Transverse colon (tissue), 4 donors: ENCODE data around the gene RNF44. TPM values are rescaled to one million over a fixed set of nuclear protein-coding genes. Genes with fewer than 3 reads are reported as not detected.

Source experiments
- DNase-seq: peaks from one replicate; pipeline ENCODE4 v3.0.0-alpha.2; 2019
- H3K27ac ChIP-seq, 4 donors: fragments of 200-600 bp; sonication (generic); 2 replicates each; pipeline ENCODE4 v1.5.1; 2016 to 2018; ENCODE audit warnings: inconsistent platforms in 4 of 4
- H3K27me3 ChIP-seq: fragments of 200-600 bp; sonication (generic); 2 replicates; pipeline ENCODE4 v1.5.1; 2017; ENCODE audit warnings: inconsistent platforms
- H3K36me3 ChIP-seq, 4 donors: fragments of 200-600 bp; sonication (generic); 2 replicates each; pipeline ENCODE4 v1.5.1; 2017 to 2019; ENCODE audit warnings: inconsistent platforms in 4 of 4
- H3K4me1 ChIP-seq, 4 donors: fragments of 200-600 bp; sonication (generic); 2 replicates each; pipeline ENCODE4 v1.5.1; 2017 to 2020; ENCODE audit warnings: inconsistent platforms in 4 of 4
- H3K4me3 ChIP-seq, 4 donors: fragments of 200-600 bp; sonication (generic); 1 replicate in 1 of 4; 2 replicates in 3 of 4; pipeline versions ENCODE4 v1.5.1 to v1.6.1; 2017 to 2019; ENCODE audit warnings: inconsistent platforms in 4 of 4
- H3K9me3 ChIP-seq, 2 donors: fragments of 200-600 bp; sonication (generic); 2 replicates each; pipeline ENCODE4 v1.5.1; 2017 to 2019; ENCODE audit warnings: inconsistent platforms in 2 of 2
- EP300 ChIP-seq: sonication (generic); formaldehyde crosslinking; IDR thresholded peaks from one replicate; pipeline ENCODE4 v1.6.1; 2017; ENCODE audit warnings: antibody characterized with exemption, low read depth
- POLR2A ChIP-seq: fragments of 450-650 bp; IDR thresholded peaks from one replicate; pipeline ENCODE4 v1.6.1; 2016; ENCODE audit warnings: antibody characterized with exemption, mild to moderate bottlenecking, moderate library complexity
- POLR2AphosphoS5 ChIP-seq, 3 donors: sonication (generic); formaldehyde crosslinking; IDR thresholded peaks; one replicate each; pipeline ENCODE4 v1.6.1; 2016; ENCODE audit warnings: antibody characterized with exemption in 3 of 3
- WGBS, 2 donors: methylation state at CpG; one replicate each; pipeline ENCODE4 v1.1.5; 2018; ENCODE audit warnings: low coverage in 1 of 2; 5-methylcytosine and 5-hydroxymethylcytosine counted together
- in situ Hi-C, 4 donors: fragments of 200-750 bp; cut with MboI; loops; one replicate each; pipeline versions ENCODE4 v1.15.0 to v1.15.1; 2017; ENCODE audit warnings: low sequenced_read_pairs in 3 of 4, low pct_ligation_motif_present in 1 of 4, low pct_unique_long_range_greater_than_20kb in 1 of 4
- intact Hi-C: fragments of 100-400 bp; cut with DNase I; formaldehyde crosslinking; loops from one replicate; pipeline ENCODE4 v1.15.1; 2023; ENCODE audit warnings: low total_unique reads
- total RNA-seq, 4 donors: library from RNA; depleted of rRNA; stranded (reverse); fragments of >200 nt; gene quantifications; one replicate each; pipeline ENCODE4 v1.1.0, GENCODE V29; 2016
- TF ChIP-seq, protein P1 (sequence below), 5 experiments: fragments of 200-600 bp in 3 of 5; fragments of 450-650 bp in 2 of 5; sonication (generic) in 3 of 5; IDR thresholded peaks; 1 replicate in 2 of 5; 2 replicates in 3 of 5; pipeline ENCODE4 v1.5.1; 2016 to 2017; ENCODE audit warnings: antibody characterized with exemption in 5 of 5, inconsistent platforms in 3 of 5, mild to moderate bottlenecking in 2 of 5, moderate library complexity in 1 of 5

RNF44 gene
- total RNA-seq, 4 donors from 2014 or later: 43.8 to 65.6 (median 54.8) TPM

DNA sequence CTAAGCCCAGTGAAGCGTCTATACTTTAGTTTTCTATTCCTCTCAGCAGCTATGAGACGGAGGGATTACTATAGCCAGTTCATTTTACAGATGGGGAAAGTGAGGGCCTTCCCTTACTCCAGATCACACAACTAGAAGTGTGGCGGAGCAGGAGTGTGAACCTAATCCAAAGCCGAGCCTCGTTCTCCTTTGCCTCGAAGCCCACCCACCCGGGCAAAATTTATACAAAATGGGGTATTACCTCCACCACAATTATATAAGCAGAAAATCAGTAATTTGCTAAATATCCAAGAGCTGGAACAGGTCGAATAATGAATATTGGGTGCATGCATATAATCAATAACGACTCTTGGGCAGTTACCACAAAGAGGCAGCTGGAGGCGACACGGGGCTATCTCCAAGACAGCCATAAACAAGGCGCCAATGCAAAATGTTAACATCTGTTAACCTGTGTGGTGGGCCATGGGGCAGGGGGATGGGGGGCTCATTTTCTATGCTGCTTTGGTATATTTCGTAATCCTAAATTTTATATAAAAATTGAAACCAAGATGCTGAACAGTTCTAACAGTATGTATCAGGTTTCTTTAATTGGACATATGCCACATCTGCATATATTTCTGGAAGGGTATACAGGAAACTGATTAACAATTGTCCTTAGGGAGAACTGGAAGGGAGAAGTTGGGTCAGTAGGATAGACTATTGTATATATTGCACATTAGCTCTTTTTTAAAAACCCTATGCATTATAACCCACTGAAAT is 1.2 kb upstream of the RNF44 start:
- no peaks in the 10 kb centered on the region for H3K9me3 ChIP-seq
- H3K27ac ChIP-seq: peak overlapping the region; percentile 89 to 99 (median 98)
- no peaks in the 10 kb centered on the region for H3K36me3 ChIP-seq
- H3K27me3 ChIP-seq: no peaks in the 10 kb centered on the region
- peaks cover 27 to 51% (median 46%) of the 10 kb centered on the region in 4 donors for H3K4me1 ChIP-seq
- in situ Hi-C loops (loop anchor here in 1 of 4 donors (5.0 kb wide), 1 partner anchor 91 kb away; the partner anchor contains the start of gene FAF2), intact Hi-C loops (no loop called here)
- no peak for TF ChIP-seq POLR2AphosphoS5 (IDR thresholded peaks at IDR 0.05)
- TF ChIP-seq POLR2A: no peak
- TF ChIP-seq, protein P1, sequence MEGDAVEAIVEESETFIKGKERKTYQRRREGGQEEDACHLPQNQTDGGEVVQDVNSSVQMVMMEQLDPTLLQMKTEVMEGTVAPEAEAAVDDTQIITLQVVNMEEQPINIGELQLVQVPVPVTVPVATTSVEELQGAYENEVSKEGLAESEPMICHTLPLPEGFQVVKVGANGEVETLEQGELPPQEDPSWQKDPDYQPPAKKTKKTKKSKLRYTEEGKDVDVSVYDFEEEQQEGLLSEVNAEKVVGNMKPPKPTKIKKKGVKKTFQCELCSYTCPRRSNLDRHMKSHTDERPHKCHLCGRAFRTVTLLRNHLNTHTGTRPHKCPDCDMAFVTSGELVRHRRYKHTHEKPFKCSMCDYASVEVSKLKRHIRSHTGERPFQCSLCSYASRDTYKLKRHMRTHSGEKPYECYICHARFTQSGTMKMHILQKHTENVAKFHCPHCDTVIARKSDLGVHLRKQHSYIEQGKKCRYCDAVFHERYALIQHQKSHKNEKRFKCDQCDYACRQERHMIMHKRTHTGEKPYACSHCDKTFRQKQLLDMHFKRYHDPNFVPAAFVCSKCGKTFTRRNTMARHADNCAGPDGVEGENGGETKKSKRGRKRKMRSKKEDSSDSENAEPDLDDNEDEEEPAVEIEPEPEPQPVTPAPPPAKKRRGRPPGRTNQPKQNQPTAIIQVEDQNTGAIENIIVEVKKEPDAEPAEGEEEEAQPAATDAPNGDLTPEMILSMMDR (IDR thresholded peaks at IDR 0.05): peak in 1 of 5 experiments; percentile 14
- no peak for TF ChIP-seq EP300
- WGBS, 2 donors: 20% methylated on average over 2 to 13 of the region's 13 CpGs
- peak overlapping the region in 3 of 4 donors; percentile 6 to 93 (median 91) for H3K4me3 ChIP-seq
- no peak for DNase-seq

DNA sequence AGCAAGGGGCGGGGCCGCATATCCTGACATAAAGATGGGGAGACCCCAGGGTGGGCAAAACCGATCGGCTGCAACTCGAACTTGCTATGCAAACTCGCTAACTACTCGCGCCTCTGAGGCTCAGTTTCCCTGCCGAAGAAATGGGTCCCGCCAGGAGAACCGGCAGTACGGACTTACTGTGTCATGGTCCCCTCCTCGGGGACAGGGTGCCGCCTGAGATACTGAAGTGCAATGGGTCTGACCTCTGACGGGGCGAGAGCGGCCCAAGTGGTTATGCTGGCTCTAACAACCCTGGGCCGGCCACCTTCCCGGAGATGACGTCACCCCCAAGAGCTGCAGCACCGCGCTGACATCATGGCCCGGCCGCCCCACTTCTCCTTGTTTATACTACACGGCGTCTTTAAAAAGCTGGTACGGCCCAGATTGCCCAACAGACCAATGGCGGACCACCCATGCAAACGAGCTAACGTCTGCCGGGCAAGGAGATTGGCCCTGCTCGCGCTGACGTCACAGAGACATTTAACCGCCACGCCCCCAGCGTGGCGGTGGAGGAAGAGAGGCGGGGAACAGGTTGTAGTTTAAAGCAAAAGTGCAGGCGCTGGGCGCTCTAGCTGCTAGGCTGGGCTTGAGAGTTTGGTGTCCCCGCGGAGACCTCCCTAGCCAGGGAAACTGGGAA is 490 bp upstream of the RNF44 start:
- no peaks in the 10 kb centered on the region for H3K36me3 ChIP-seq

DNA sequence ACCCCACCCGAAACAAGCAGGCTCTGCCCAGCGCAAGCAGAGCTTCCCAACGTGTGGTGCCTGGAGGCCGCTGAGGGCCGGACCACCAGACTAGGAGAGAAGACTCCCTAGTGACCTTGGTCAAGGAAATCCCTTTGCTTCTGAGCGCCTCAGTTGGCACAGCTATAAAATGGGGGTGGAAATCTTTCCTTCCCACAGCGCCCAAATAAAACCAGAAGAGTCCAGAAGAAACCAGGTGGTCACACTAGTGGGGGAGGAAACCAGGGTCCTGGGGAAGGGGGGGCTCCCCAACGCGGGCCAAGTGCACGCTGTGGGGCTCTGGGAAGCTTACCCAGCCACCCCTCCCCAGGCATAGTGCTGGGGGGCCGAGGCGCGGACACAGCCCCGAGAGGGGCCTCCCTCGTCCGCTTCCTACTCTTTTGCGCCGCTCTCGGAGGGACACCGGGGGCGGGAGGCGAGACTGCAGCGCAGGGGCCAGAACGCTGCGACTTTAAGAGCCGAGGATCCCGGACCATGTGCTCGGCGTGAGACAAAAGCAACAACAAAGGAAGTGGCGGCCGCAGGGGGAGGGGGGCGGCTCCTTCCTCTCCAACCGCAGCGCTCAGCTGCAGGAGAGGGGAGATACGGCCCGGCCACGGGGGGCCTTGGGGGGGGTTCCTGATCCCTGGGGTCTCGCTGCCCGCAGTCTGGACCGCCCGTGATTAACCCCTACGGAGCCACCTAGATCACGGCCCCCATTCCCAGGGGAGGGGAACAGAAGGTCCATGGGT is 885 bp downstream of the RNF44 start:
- peaks cover 0 to 1% (median 0%) of the 10 kb centered on the region in 4 donors for H3K36me3 ChIP-seq
- H3K27ac ChIP-seq: peak overlapping the region; percentile 89 to 99 (median 98)
- 2% methylated on average over 38 of the region's 43 CpGs; no CpG with 5 or more reads in 1 of the 2 donors for WGBS, 2 donors
- peak; percentile 85 for DNase-seq
- H3K4me1 ChIP-seq: peaks cover 32 to 58% (median 46%) of the 10 kb centered on the region in 4 donors
- intact Hi-C loops: no loop called here
- no peaks in the 10 kb centered on the region for H3K9me3 ChIP-seq
- H3K4me3 ChIP-seq: peak overlapping the region; percentile 45 to 93 (median 90)
- peak; percentile 33 to 64 (median 51) for TF ChIP-seq POLR2AphosphoS5 (IDR thresholded peaks at IDR 0.05)
- TF ChIP-seq, protein P1 (IDR thresholded peaks at IDR 0.05): no peak
- no peaks in the 10 kb centered on the region for H3K27me3 ChIP-seq
- in situ Hi-C loops: loop anchor here in 1 of 4 donors (5.0 kb wide), 1 partner anchor 89 kb away; the partner anchor contains the start of gene FAF2

More for the DNA sequence above, 490 bp upstream of the RNF44 start:
- no peaks in the 10 kb centered on the region for H3K27me3 ChIP-seq
- H3K9me3 ChIP-seq: no peaks in the 10 kb centered on the region
- H3K4me3 ChIP-seq: peak overlapping the region; percentile 45 to 93 (median 90)
- WGBS, 2 donors: 1% methylated on average over 43 of the region's 43 CpGs; no CpG with 5 or more reads in 1 of the 2 donors
- peaks cover 34 to 58% (median 53%) of the 10 kb centered on the region in 4 donors for H3K4me1 ChIP-seq
- in situ Hi-C loops (loop anchor here in 1 of 4 donors (5.0 kb wide), 1 partner anchor 90 kb away; the partner anchor contains the start of gene FAF2), intact Hi-C loops (no loop called here)
- peak; percentile 99 for DNase-seq
- TF ChIP-seq POLR2AphosphoS5 (IDR thresholded peaks at IDR 0.05) (peak; percentile 54 to 88 (median 82)), EP300 (no peak), POLR2A (peak; percentile 79)
- TF ChIP-seq, protein P1 (IDR thresholded peaks at IDR 0.05): peak in 1 of 5 experiments; percentile 13
- peak overlapping the region; percentile 89 to 99 (median 98) for H3K27ac ChIP-seq
